DND-41 (cell line): ENCODE data around the gene VPS18.

Experiments used
- CTCF ChIP-seq: IDR thresholded peaks from 2 replicates; pipeline ENCODE4 v1.5.1; 2012; ENCODE audit warnings: borderline replicate concordance, low read length, moderate library complexity, mild to moderate bottlenecking; ENCODE audit not compliant: poor library complexity, severe bottlenecking; ENCODE audit errors: extremely low read depth
- EZH2 ChIP-seq: IDR thresholded peaks from 3 replicates; pipeline ENCODE4 v1.6.1; 2012; ENCODE audit warnings: borderline replicate concordance, low read depth, mild to moderate bottlenecking, moderate library complexity, low read length, inconsistent platforms; ENCODE audit not compliant: severe bottlenecking

GRCh38 chr15:40942337-40942854 is 48.1 kb downstream of the VPS18 start:
- TF ChIP-seq CTCF = no peak
- TF ChIP-seq EZH2 = no peak
